HepG2 (cell line): ENCODE data around the gene PPP1R9B. TPM values are rescaled to one million over a fixed set of nuclear protein-coding genes. Genes with fewer than 3 reads are reported as not detected.
A peak's percentile ranks its signal among the peaks of the same experiment; 100 is the strongest.

Source experiments
- BCLAF1 ChIP-seq: fragments of 450-650 bp; IDR thresholded peaks from 2 replicates; pipeline ENCODE4 v1.6.1; 2017; ENCODE audit warnings: mild to moderate bottlenecking
- CREB1 ChIP-seq, 2 experiments: fragments of 450-650 bp in 1 of 2; IDR thresholded peaks; 2 replicates each; pipeline ENCODE4 v1.6.1; 2016 to 2017; ENCODE audit warnings: control low read depth in 1 of 2, mild to moderate bottlenecking in 1 of 2, missing compliant biosample characterization in 1 of 2, missing genetic modification characterization in 1 of 2
- HMGA1 ChIP-seq: sonication (generic); formaldehyde crosslinking; conservative IDR thresholded peaks from 2 replicates; pipeline ENCODE4 v1.4.0; 2020; ENCODE audit warnings: missing genetic modification reagents
- HNRNPUL1 ChIP-seq: fragments of 200-400 bp; formaldehyde crosslinking; IDR thresholded peaks from 2 replicates; pipeline ENCODE4 v1.6.1; 2017; ENCODE audit warnings: low read depth, mild to moderate bottlenecking, low read length, moderate library complexity
- NPAS2 ChIP-seq: sonication (generic); formaldehyde crosslinking; IDR thresholded peaks from 2 replicates; pipeline ENCODE4 v1.8.0; 2022; ENCODE audit warnings: mild to moderate bottlenecking, missing genetic modification reagents, borderline replicate concordance
- REPIN1 ChIP-seq: sonication (generic); formaldehyde crosslinking; IDR thresholded peaks from 2 replicates; pipeline ENCODE4 v1.8.0; 2022; ENCODE audit warnings: missing genetic modification reagents, low read depth, mild to moderate bottlenecking, borderline replicate concordance
- SRY ChIP-seq: sonication (generic); formaldehyde crosslinking; IDR thresholded peaks from 2 replicates; pipeline ENCODE4 v1.8.0; 2022; ENCODE audit warnings: mild to moderate bottlenecking, missing genetic modification reagents
- SSRP1 ChIP-seq: IDR thresholded peaks from 2 replicates; pipeline ENCODE4 v1.6.1; 2016; ENCODE audit warnings: control low read depth
- TAF15 ChIP-seq: fragments of 200-400 bp; formaldehyde crosslinking; IDR thresholded peaks from one replicate; pipeline ENCODE4 v1.6.1; 2018; ENCODE audit warnings: mild to moderate bottlenecking, low read depth, low read length; ENCODE audit not compliant: poor library complexity, severe bottlenecking
- TCF12 ChIP-seq, 2 experiments: fragments of 450-650 bp in 1 of 2; sonication (generic) in 1 of 2; formaldehyde crosslinking in 1 of 2; IDR thresholded peaks; 2 replicates each; pipeline versions ENCODE4 v1.6.1 to v1.8.0; 2017 to 2022; ENCODE audit warnings: antibody characterized with exemption in 1 of 2, mild to moderate bottlenecking in 1 of 2, missing genetic modification reagents in 1 of 2, moderate library complexity in 1 of 2
- U2AF2 ChIP-seq: fragments of 200-400 bp; formaldehyde crosslinking; IDR thresholded peaks from 2 replicates; pipeline ENCODE4 v1.6.1; 2017; ENCODE audit warnings: low read depth, mild to moderate bottlenecking, low read length
- WIZ ChIP-seq: sonication (generic); formaldehyde crosslinking; IDR thresholded peaks from 2 replicates; pipeline ENCODE4 v1.5.1; 2020; ENCODE audit warnings: mild to moderate bottlenecking, missing genetic modification reagents
- ZNF12 ChIP-seq: sonication (generic); formaldehyde crosslinking; IDR thresholded peaks from 2 replicates; pipeline ENCODE4 v1.5.0; 2020; ENCODE audit warnings: missing genetic modification reagents
- ZNF30 ChIP-seq: sonication (generic); formaldehyde crosslinking; IDR thresholded peaks from 2 replicates; pipeline ENCODE4 v1.5.0; 2020; ENCODE audit warnings: mild to moderate bottlenecking, missing genetic modification reagents
- ZNF557 ChIP-seq: sonication (generic); formaldehyde crosslinking; IDR thresholded peaks from 2 replicates; pipeline ENCODE4 v1.4.0; 2020; ENCODE audit warnings: missing genetic modification reagents
- ZNF776 ChIP-seq: sonication (generic); formaldehyde crosslinking; IDR thresholded peaks from 2 replicates; pipeline ENCODE4 v1.4.0; 2020; ENCODE audit warnings: mild to moderate bottlenecking, missing genetic modification reagents
- ZNF784 ChIP-seq: sonication (generic); formaldehyde crosslinking; IDR thresholded peaks from 2 replicates; pipeline ENCODE4 v1.5.1; 2020; ENCODE audit warnings: missing genetic modification reagents, mild to moderate bottlenecking, borderline replicate concordance
- polyA plus RNA-seq, 8 experiments: library from polyadenylated mRNA; depleted of rRNA in 3 of 8; stranded (reverse) in 7 of 8; unstranded in 1 of 8; fragments of >200 nt; fragmentation: Illumina TruSeq in 4 of 8; extraction: Trizol in 4 of 8; gene quantifications; 2 replicates each; pipeline versions ENCODE4 v1.2.1 to v1.2.3, GENCODE V29; 2011 to 2016; ENCODE audit warnings: low read depth in 4 of 8, missing spikeins in 1 of 8, mixed read lengths in 1 of 8; ENCODE audit not compliant: insufficient read depth in 1 of 8
- total RNA-seq, 5 experiments: library from RNA; depleted of rRNA; stranded (reverse); fragments of >200 nt; fragmentation: Illumina TruSeq; extraction: Trizol; gene quantifications; 2 replicates each; pipeline ENCODE4 v1.2.3, GENCODE V29; 2016; ENCODE audit warnings: low read depth in 1 of 5
- TF ChIP-seq, protein P1 (sequence below): sonication (generic); formaldehyde crosslinking; IDR thresholded peaks from 2 replicates; pipeline ENCODE4 v1.5.0; 2020; ENCODE audit warnings: mild to moderate bottlenecking, missing genetic modification reagents
- TF ChIP-seq, protein P2 (sequence below): sonication (generic); formaldehyde crosslinking; IDR thresholded peaks from 2 replicates; pipeline ENCODE4 v1.5.0; 2020; ENCODE audit warnings: missing genetic modification reagents

Gene PPP1R9B
- total and polyA plus RNA-seq, 2 of the 13 experiments (the other 11 are each of a cell fraction or from before 2014, with no cell fraction given): 9.4 to 15.8 TPM

- TF ChIP-seq BCLAF1 (no peak), HMGA1 (CRISPR knock-in tag) (no peak), SRY (CRISPR knock-in tag) (no peak), U2AF2 (no peak), ZNF784 (CRISPR knock-in tag) (0 out of 2 replicates have a peak, but pooled peaks have one; percentile 1), ZNF776 (CRISPR knock-in tag) (no peak), WIZ (no peak), HNRNPUL1 (no peak), TAF15 (no peak), CREB1 (IDR thresholded peaks at IDR 0.05) (no peak), CREB1 (CRISPR knock-in tag; IDR thresholded peaks at IDR 0.05) (no peak), REPIN1 (CRISPR knock-in tag) (no peak), NPAS2 (CRISPR knock-in tag) (no peak), ZNF557 (CRISPR knock-in tag) (no peak), ZNF30 (CRISPR knock-in tag) (no peak), SSRP1 (no peak), TCF12 (IDR thresholded peaks at IDR 0.05) (no peak), TCF12 (CRISPR knock-in tag; IDR thresholded peaks at IDR 0.05) (no peak), ZNF12 (no peak)
- TF ChIP-seq, protein P1, sequence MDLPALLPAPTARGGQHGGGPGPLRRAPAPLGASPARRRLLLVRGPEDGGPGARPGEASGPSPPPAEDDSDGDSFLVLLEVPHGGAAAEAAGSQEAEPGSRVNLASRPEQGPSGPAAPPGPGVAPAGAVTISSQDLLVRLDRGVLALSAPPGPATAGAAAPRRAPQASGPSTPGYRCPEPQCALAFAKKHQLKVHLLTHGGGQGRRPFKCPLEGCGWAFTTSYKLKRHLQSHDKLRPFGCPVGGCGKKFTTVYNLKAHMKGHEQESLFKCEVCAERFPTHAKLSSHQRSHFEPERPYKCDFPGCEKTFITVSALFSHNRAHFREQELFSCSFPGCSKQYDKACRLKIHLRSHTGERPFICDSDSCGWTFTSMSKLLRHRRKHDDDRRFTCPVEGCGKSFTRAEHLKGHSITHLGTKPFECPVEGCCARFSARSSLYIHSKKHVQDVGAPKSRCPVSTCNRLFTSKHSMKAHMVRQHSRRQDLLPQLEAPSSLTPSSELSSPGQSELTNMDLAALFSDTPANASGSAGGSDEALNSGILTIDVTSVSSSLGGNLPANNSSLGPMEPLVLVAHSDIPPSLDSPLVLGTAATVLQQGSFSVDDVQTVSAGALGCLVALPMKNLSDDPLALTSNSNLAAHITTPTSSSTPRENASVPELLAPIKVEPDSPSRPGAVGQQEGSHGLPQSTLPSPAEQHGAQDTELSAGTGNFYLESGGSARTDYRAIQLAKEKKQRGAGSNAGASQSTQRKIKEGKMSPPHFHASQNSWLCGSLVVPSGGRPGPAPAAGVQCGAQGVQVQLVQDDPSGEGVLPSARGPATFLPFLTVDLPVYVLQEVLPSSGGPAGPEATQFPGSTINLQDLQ (CRISPR knock-in tag): no peak
- TF ChIP-seq, protein P2, sequence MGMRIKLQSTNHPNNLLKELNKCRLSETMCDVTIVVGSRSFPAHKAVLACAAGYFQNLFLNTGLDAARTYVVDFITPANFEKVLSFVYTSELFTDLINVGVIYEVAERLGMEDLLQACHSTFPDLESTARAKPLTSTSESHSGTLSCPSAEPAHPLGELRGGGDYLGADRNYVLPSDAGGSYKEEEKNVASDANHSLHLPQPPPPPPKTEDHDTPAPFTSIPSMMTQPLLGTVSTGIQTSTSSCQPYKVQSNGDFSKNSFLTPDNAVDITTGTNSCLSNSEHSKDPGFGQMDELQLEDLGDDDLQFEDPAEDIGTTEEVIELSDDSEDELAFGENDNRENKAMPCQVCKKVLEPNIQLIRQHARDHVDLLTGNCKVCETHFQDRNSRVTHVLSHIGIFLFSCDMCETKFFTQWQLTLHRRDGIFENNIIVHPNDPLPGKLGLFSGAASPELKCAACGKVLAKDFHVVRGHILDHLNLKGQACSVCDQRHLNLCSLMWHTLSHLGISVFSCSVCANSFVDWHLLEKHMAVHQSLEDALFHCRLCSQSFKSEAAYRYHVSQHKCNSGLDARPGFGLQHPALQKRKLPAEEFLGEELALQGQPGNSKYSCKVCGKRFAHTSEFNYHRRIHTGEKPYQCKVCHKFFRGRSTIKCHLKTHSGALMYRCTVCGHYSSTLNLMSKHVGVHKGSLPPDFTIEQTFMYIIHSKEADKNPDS (CRISPR knock-in tag): no peak
These were observed 2.0 kb downstream of the PPP1R9B start (continued) for GRCh38 chr17:50148226-50149090.
